Measurements from ENCODE around the gene ZCCHC2. TPM values are rescaled to one million over a fixed set of nuclear protein-coding genes. Genes with fewer than 3 reads are reported as not detected.

Gene ZCCHC2
- total and polyA plus RNA-seq, 2 of the 13 experiments (the other 11 are each of a cell fraction or from before 2014, with no cell fraction given), result 62.5 to 76.1 TPM

GRCh38 chr18:62509779-62510178, 13.0 kb upstream of the ZCCHC2 start (continued):
- no peak for TF ChIP-seq SOX13 (IDR thresholded peaks at IDR 0.05)
- TF ChIP-seq SOX13 (CRISPR knock-in tag; conservative IDR thresholded peaks at IDR 0.05 in 1 of 2, IDR thresholded peaks at IDR 0.05 in 1 of 2), result peak in 1 of 2 experiments; percentile 61; a peak in 2 of 4 replicates
- peak; percentile 57 for TF ChIP-seq NCOA2 (CRISPR knock-in tag; IDR thresholded peaks at IDR 0.05)
- TF ChIP-seq GRHL1 (CRISPR knock-in tag; conservative IDR thresholded peaks at IDR 0.05), result no peak
- TF ChIP-seq FOXA3 (CRISPR knock-in tag; IDR thresholded peaks at IDR 0.05), result 0 out of 2 replicates have a peak, but pooled peaks have one; percentile 54
- TF ChIP-seq ZNF598 (CRISPR knock-in tag; IDR thresholded peaks at IDR 0.05; ENCODE audit: borderline replicate concordance), result no peak
- peak; percentile 76 for TF ChIP-seq HNF4G (IDR thresholded peaks at IDR 0.05; ENCODE audit: borderline replicate concordance, low read depth, low read length)
- no peak for TF ChIP-seq HNF4G (CRISPR knock-in tag; IDR thresholded peaks at IDR 0.05; ENCODE audit: borderline replicate concordance, low read depth)
- no peak for TF ChIP-seq CSRNP1 (CRISPR knock-in tag; IDR thresholded peaks at IDR 0.05)
- no peak for TF ChIP-seq YEATS2 (CRISPR knock-in tag; IDR thresholded peaks at IDR 0.05; ENCODE audit: borderline replicate concordance)
- TF ChIP-seq ZNF576 (CRISPR knock-in tag; IDR thresholded peaks at IDR 0.05), result no peak
- TF ChIP-seq KAT8 (CRISPR knock-in tag; IDR thresholded peaks at IDR 0.05), result 0 out of 2 replicates have a peak, but pooled peaks have one; percentile 22
- peak; percentile 88 for TF ChIP-seq GATAD2A (CRISPR knock-in tag; IDR thresholded peaks at IDR 0.05)
- peak; percentile 54; the same call in 1 of the 2 replicates for TF ChIP-seq HDAC2 (CRISPR knock-in tag; IDR thresholded peaks at IDR 0.05)
- TF ChIP-seq ELF3 (CRISPR knock-in tag; IDR thresholded peaks at IDR 0.05), result 0 out of 2 replicates have a peak, but pooled peaks have one; percentile 42
- no peak for TF ChIP-seq HOMEZ (CRISPR knock-in tag; IDR thresholded peaks at IDR 0.05; ENCODE audit: low read depth)
- TF ChIP-seq ZNF569 (CRISPR knock-in tag; IDR thresholded peaks at IDR 0.05; ENCODE audit: borderline replicate concordance), result no peak
- TF ChIP-seq HCFC1 (IDR thresholded peaks at IDR 0.05; ENCODE audit: low read depth, low read length), result no peak
- no peak for TF ChIP-seq SSRP1 (CRISPR knock-in tag; IDR thresholded peaks at IDR 0.05)
- peak; percentile 65; the same call in 1 of the 2 replicates for TF ChIP-seq ZNF292 (CRISPR knock-in tag; IDR thresholded peaks at IDR 0.05; ENCODE audit: borderline replicate concordance, low read depth)
- peak in 1 of 2 experiments; percentile 71; a peak in 2 of 4 replicates for TF ChIP-seq EP300 (IDR thresholded peaks at IDR 0.05; ENCODE audit: low read depth in 2 of 2, low read length in 2 of 2)
- no peak for TF ChIP-seq EP300 (CRISPR knock-in tag; IDR thresholded peaks at IDR 0.05; ENCODE audit: borderline replicate concordance)
- TF ChIP-seq BATF2 (CRISPR knock-in tag; IDR thresholded peaks at IDR 0.05), result no peak
- peak; percentile 38; the same call in 1 of the 2 replicates for TF ChIP-seq MED1 (CRISPR knock-in tag; IDR thresholded peaks at IDR 0.05)
- peak; percentile 24; the same call in 1 of the 2 replicates for TF ChIP-seq THAP11 (CRISPR knock-in tag; IDR thresholded peaks at IDR 0.05)
- no peak for TF ChIP-seq ZNF556 (CRISPR knock-in tag; IDR thresholded peaks at IDR 0.05; ENCODE audit: borderline replicate concordance)
- no peak for TF ChIP-seq ZNF713 (CRISPR knock-in tag; IDR thresholded peaks at IDR 0.05)
